GM18868 (cell line): Measurements from ENCODE around the gene NCR2.
"Not testable (repeated sequence)": the region's sequence is repeated elsewhere in the genome, so short reads cannot be mapped to it uniquely, and the experiment has no call there.

ENCODE experiments used
- ATAC-seq: cut with Tn5 transposase; IDR thresholded peaks from one replicate; pipeline ENCODE4 v1.9.1; 2021; ENCODE audit warnings: mild to moderate bottlenecking, moderate library complexity; ENCODE audit not compliant: unreplicated experiment

Gene NCR2

GRCh38 chr6:41335296-41335695 lies at the start of gene NCR2:
Gene NCR2 (plus strand): TSS chr6:41335608. CDS start chr6:41335877, 269 bp downstream.
- no peak for ATAC-seq

GRCh38 chr6:41286544-41287346 lies 48.7 kb upstream of the NCR2 start, which contains the start of gene TREM1:
Gene TREM1 (minus strand): TSS chr6:41286682. CDS start chr6:41286655, 27 bp downstream.
- ATAC-seq: no peak

GRCh38 chr6:41288030-41288753 lies 47.2 kb upstream of the NCR2 start:
- peak; percentile 80 for ATAC-seq

GRCh38 chr6:41288754-41289129 lies 46.7 kb upstream of the NCR2 start:
- ATAC-seq: no peak

GRCh38 chr6:41289815-41290214 lies 45.6 kb upstream of the NCR2 start:
- ATAC-seq: no peak

GRCh38 chr6:41291717-41292116 lies 43.7 kb upstream of the NCR2 start:
- ATAC-seq: no peak

- ATAC-seq: no peak
These were observed 41.1 kb upstream of the NCR2 start for GRCh38 chr6:41294214-41294872.

GRCh38 chr6:41297248-41297647 lies 38.2 kb upstream of the NCR2 start:
- not testable (repeated sequence) for ATAC-seq

- ATAC-seq: no peak
These were observed 36.5 kb upstream of the NCR2 start for GRCh38 chr6:41298785-41299502.

GRCh38 chr6:41302638-41303037 lies 32.8 kb upstream of the NCR2 start:
- ATAC-seq: no peak

- ATAC-seq: no peak
These were observed 29.1 kb upstream of the NCR2 start for GRCh38 chr6:41306187-41306854.

GRCh38 chr6:41315203-41315602 lies 20.2 kb upstream of the NCR2 start:
- ATAC-seq: no peak

GRCh38 chr6:41315943-41316620 lies 19.3 kb upstream of the NCR2 start:
- no peak for ATAC-seq

- ATAC-seq: no peak
These were observed 17.2 kb upstream of the NCR2 start for GRCh38 chr6:41318261-41318653.

GRCh38 chr6:41318654-41319565 lies 16.5 kb upstream of the NCR2 start:
- peak; percentile 82 for ATAC-seq

GRCh38 chr6:41321183-41321582 lies 14.2 kb upstream of the NCR2 start:
- no peak for ATAC-seq

GRCh38 chr6:41325446-41326066 lies 9.9 kb upstream of the NCR2 start:
- no peak for ATAC-seq

GRCh38 chr6:41326092-41326491 lies 9.3 kb upstream of the NCR2 start:
- no peak for ATAC-seq
